Upper lobe of right lung (tissue), 1 donor: Measurements from ENCODE around the gene CTDSPL. TPM values are rescaled to one million over a fixed set of nuclear protein-coding genes. Genes with fewer than 3 reads are reported as not detected.
A peak's percentile ranks its signal among the peaks of the same experiment; 100 is the strongest.

Experiments used
- ATAC-seq: fragments of 200-7000 bp; cut with Tn5 transposase; one replicate; pipeline ENCODE4 v1.9.1; 2020; ENCODE audit warnings: mild to moderate bottlenecking, moderate library complexity
- DNase-seq: peaks from one replicate; pipeline ENCODE4 v3.0.0-alpha.2; 2020
- H3K27ac ChIP-seq: fragments of 200-600 bp; one replicate; pipeline ENCODE4 v1.8.0; 2022
- H3K27me3 ChIP-seq: fragments of 200-600 bp; one replicate; pipeline ENCODE4 v1.8.0; 2022; ENCODE audit warnings: mild to moderate bottlenecking
- H3K36me3 ChIP-seq: fragments of 200-600 bp; one replicate; pipeline ENCODE4 v1.8.0; 2022
- H3K4me1 ChIP-seq: fragments of 200-600 bp; one replicate; pipeline ENCODE4 v1.8.0; 2022
- H3K4me3 ChIP-seq: fragments of 200-600 bp; one replicate; pipeline ENCODE4 v1.8.0; 2022; ENCODE audit warnings: mild to moderate bottlenecking
- H3K9me3 ChIP-seq: fragments of 200-600 bp; one replicate; pipeline ENCODE4 v1.8.0; 2022
- CTCF ChIP-seq: fragments of 200-600 bp; IDR thresholded peaks from one replicate; pipeline ENCODE4 v1.8.0; 2022; ENCODE audit warnings: antibody characterized with exemption
- intact Hi-C: fragments of 100-400 bp; cut with DNase I; formaldehyde crosslinking; loops from one replicate; pipeline ENCODE4 v1.11.0; 2022
- total RNA-seq: library from RNA; stranded (reverse); fragmentation: NEBNext Ultra II Directional; extraction: Animal tissue kit (Norgen Biotek cat#: 25700); gene quantifications from one replicate; pipeline ENCODE4 v1.2.1, GENCODE V29; 2021
- donor health status: DM: no; HTN: yes; CAD: no; lungs with severe emphysema.

Gene CTDSPL
- total RNA-seq, 1 donor from 2014 or later, result 78.6 TPM

- DNase-seq, result peak; percentile 48
- H3K27ac ChIP-seq, result no peak overlapping the region
- H3K36me3 ChIP-seq, result peaks cover 29% of the 10 kb centered on the region
Observed at GRCh38 chr3:38006031-38006430, 144.4 kb downstream of the CTDSPL start.

GRCh38 chr3:38006445-38006995, 144.8 kb downstream of the CTDSPL start:
- no peak for TF ChIP-seq CTCF
- DNase-seq (peak; percentile 62), ATAC-seq (no peak)
- Histone ChIP-seq H3K4me3 (no peak overlapping the region), H3K4me1 (peaks cover 4% of the 10 kb centered on the region), H3K27me3 (no peaks in the 10 kb centered on the region), H3K9me3 (no peaks in the 10 kb centered on the region), H3K27ac (no peak overlapping the region), H3K36me3 (peaks cover 34% of the 10 kb centered on the region)
- intact Hi-C loops, result no loop called here

More at GRCh38 chr3:38006031-38006430, 144.4 kb downstream of the CTDSPL start:
- Histone ChIP-seq H3K4me1 (peaks cover 4% of the 10 kb centered on the region), H3K9me3 (no peaks in the 10 kb centered on the region), H3K4me3 (no peak overlapping the region), H3K27me3 (no peaks in the 10 kb centered on the region)
- no peak for ATAC-seq
- intact Hi-C loops, result no loop called here
- no peak for TF ChIP-seq CTCF

GRCh38 chr3:38007754-38008090, 146.0 kb downstream of the CTDSPL start:
- no peak for TF ChIP-seq CTCF
- Histone ChIP-seq H3K36me3 (peaks cover 30% of the 10 kb centered on the region), H3K27me3 (no peaks in the 10 kb centered on the region), H3K27ac (no peak overlapping the region), H3K9me3 (no peaks in the 10 kb centered on the region), H3K4me1 (peaks cover 4% of the 10 kb centered on the region), H3K4me3 (no peak overlapping the region)
- intact Hi-C loops, result no loop called here
- ATAC-seq (no peak), DNase-seq (no peak)

- intact Hi-C loops, result no loop called here
- Histone ChIP-seq H3K4me3 (no peak overlapping the region), H3K9me3 (no peaks in the 10 kb centered on the region), H3K27ac (no peak overlapping the region), H3K4me1 (peaks cover 4% of the 10 kb centered on the region), H3K27me3 (no peaks in the 10 kb centered on the region), H3K36me3 (peaks cover 31% of the 10 kb centered on the region)
- ATAC-seq (no peak), DNase-seq (no peak)
- no peak for TF ChIP-seq CTCF
Observed at GRCh38 chr3:38008191-38008701, 146.6 kb downstream of the CTDSPL start.

- Histone ChIP-seq H3K4me3 (no peak overlapping the region), H3K27ac (no peak overlapping the region), H3K4me1 (peaks cover 4% of the 10 kb centered on the region), H3K36me3 (peaks cover 38% of the 10 kb centered on the region), H3K9me3 (no peaks in the 10 kb centered on the region), H3K27me3 (no peaks in the 10 kb centered on the region)
- TF ChIP-seq CTCF, result no peak
- ATAC-seq (no peak), DNase-seq (no peak)
- intact Hi-C loops, result no loop called here
Observed at GRCh38 chr3:38008971-38009580, 147.4 kb downstream of the CTDSPL start.
